ENCODE data around the gene HAUS1.

HAUS1 gene

DNA sequence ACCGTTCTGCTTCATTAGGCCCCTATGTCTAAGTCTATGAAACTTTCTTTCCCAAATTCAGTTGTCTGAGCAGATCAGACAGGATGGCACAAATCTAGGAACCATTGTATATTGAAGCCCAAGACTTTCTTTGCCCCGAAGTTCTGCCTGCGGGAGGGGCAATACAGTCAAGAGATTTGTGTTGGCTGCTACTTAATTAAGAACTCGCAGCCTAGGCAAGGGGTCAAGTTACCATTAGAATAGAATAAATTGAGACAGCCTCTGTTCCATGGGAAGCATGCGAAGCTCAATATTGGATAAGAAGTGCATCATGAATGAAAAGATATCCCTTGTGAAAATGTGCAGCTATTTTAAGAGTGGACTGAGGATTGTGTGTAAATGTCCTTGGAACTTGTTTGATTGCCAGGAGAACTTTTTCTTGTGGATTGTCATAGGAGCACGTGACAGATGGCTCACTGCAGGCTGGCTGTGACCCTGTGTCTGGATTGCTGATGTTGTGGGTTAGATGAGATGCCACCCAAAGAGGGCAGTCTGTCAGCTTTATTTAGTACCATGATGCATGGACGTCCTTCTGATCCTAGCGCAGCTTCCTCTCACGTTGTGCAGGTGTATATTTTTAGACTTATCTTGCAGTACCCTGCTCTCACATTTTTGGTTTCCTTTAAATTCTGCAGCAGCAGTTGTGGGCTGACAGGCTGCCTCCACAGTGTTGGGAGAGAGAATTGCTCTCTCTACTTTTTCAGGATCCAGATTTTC is 30.9 kb downstream of the HAUS1 start:
- no peak overlapping the region for H3K27ac ChIP-seq (ENCODE audit: low read length)
- H3K9ac ChIP-seq (ENCODE audit: low read length), result no peak overlapping the region
- H3K4me1 ChIP-seq (ENCODE audit: control insufficient read depth, low read depth, low read length), result peaks cover 7% of the 10 kb centered on the region
- H3K4me3 ChIP-seq (ENCODE audit: low read length), result no peak overlapping the region
- peaks cover under 1% of the 10 kb centered on the region for H3K36me3 ChIP-seq (ENCODE audit: control insufficient read depth, low read depth, low read length)
- H3K9me3 ChIP-seq (ENCODE audit: control insufficient read depth, low read depth, low read length), result no peaks in the 10 kb centered on the region
- no peaks in the 10 kb centered on the region for H3K27me3 ChIP-seq (ENCODE audit: control insufficient read depth, insufficient read depth, low read length)

GRCh38 chr18:46140173-46140572 is 36.0 kb downstream of the HAUS1 start:
- Histone ChIP-seq H3K27ac (ENCODE audit: low read length) (no peak overlapping the region), H3K4me1 (ENCODE audit: control insufficient read depth, low read depth, low read length) (peaks cover 7% of the 10 kb centered on the region), H3K4me3 (ENCODE audit: low read length) (no peak overlapping the region), H3K36me3 (ENCODE audit: control insufficient read depth, low read depth, low read length) (no peaks in the 10 kb centered on the region), H3K9ac (ENCODE audit: low read length) (no peak overlapping the region), H3K27me3 (ENCODE audit: control insufficient read depth, insufficient read depth, low read length) (no peaks in the 10 kb centered on the region), H3K9me3 (ENCODE audit: control insufficient read depth, low read depth, low read length) (no peaks in the 10 kb centered on the region)

DNA sequence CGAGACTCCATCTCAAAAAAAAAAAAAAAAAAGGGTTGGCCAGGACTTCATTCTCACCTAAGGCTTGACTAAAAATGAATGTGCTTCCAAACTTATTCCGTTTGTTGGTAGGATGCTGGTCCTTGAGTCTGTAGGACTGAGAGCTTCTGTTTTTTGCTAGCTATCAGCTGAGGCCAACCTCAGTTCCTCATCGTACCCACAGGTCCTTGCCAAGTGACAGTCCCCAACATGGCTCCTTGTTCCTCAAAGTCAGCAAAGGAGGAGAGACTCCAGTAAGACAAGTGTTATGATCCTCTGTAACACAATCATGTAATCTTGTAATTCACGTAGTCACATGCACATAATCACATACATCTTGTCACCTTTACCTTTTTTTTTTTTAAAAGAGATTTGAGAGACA is 37.0 kb downstream of the HAUS1 start:
- H3K9me3 ChIP-seq (ENCODE audit: control insufficient read depth, low read depth, low read length), result no peaks in the 10 kb centered on the region
- H3K4me3 ChIP-seq (ENCODE audit: low read length), result no peak overlapping the region
- H3K4me1 ChIP-seq (ENCODE audit: control insufficient read depth, low read depth, low read length), result peaks cover 7% of the 10 kb centered on the region
- H3K9ac ChIP-seq (ENCODE audit: low read length), result no peak overlapping the region
- H3K27me3 ChIP-seq (ENCODE audit: control insufficient read depth, insufficient read depth, low read length), result no peaks in the 10 kb centered on the region
- H3K36me3 ChIP-seq (ENCODE audit: control insufficient read depth, low read depth, low read length), result no peaks in the 10 kb centered on the region
- no peak overlapping the region for H3K27ac ChIP-seq (ENCODE audit: low read length)

DNA sequence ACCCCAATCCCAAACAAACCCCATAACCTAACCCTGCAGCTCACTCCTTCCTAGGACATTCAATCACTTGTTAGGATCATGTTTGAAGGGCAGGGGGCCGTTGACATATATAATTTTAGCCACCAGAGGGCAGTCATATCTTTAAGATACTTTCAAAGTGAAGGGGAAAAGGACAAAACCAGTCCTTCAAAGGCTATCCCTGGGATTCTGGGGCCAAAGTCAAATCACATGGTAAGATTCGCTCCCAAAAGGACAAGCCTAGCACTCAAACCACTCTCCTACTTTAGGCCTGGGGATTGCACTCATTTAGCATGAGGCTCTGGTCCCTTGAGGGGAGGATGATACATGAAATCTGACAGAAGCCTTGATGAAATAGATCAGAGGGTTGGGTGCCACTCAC is 44.6 kb downstream of the HAUS1 start:
- H3K9me3 ChIP-seq (ENCODE audit: control insufficient read depth, low read depth, low read length), result no peaks in the 10 kb centered on the region
- H3K36me3 ChIP-seq (ENCODE audit: control insufficient read depth, low read depth, low read length), result no peaks in the 10 kb centered on the region
- H3K27ac ChIP-seq (ENCODE audit: low read length), result no peak overlapping the region
- H3K4me3 ChIP-seq (ENCODE audit: low read length), result no peak overlapping the region
- H3K9ac ChIP-seq (ENCODE audit: low read length), result no peak overlapping the region
- H3K4me1 ChIP-seq (ENCODE audit: control insufficient read depth, low read depth, low read length), result peaks cover 13% of the 10 kb centered on the region
- H3K27me3 ChIP-seq (ENCODE audit: control insufficient read depth, insufficient read depth, low read length), result no peaks in the 10 kb centered on the region

DNA sequence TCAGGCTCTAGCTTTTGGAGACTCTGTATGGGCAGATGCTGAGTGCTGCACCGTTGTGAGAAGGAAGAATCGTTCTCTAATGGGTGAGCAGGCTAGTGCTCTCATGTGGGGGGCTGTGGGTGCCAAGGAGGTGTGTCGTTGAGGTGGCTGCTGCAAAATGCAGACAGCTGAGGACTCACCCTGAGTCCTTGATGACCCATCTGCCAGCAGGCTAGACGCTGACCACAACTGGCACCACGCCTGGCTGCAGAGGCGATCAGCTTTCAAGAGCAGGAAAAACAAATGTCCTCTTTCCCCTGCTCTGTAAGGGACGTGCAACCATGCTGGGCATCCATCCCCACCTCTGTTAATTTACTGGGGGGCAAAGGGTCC is 48.2 kb downstream of the HAUS1 start:
- peaks cover 13% of the 10 kb centered on the region for H3K4me1 ChIP-seq (ENCODE audit: control insufficient read depth, low read depth, low read length)
- H3K9ac ChIP-seq (ENCODE audit: low read length), result no peak overlapping the region
- H3K36me3 ChIP-seq (ENCODE audit: control insufficient read depth, low read depth, low read length), result no peaks in the 10 kb centered on the region
- H3K9me3 ChIP-seq (ENCODE audit: control insufficient read depth, low read depth, low read length), result no peaks in the 10 kb centered on the region
- peak overlapping the region; percentile 36 for H3K4me3 ChIP-seq (ENCODE audit: low read length)
- no peaks in the 10 kb centered on the region for H3K27me3 ChIP-seq (ENCODE audit: control insufficient read depth, insufficient read depth, low read length)
- H3K27ac ChIP-seq (ENCODE audit: low read length), result no peak overlapping the region

DNA sequence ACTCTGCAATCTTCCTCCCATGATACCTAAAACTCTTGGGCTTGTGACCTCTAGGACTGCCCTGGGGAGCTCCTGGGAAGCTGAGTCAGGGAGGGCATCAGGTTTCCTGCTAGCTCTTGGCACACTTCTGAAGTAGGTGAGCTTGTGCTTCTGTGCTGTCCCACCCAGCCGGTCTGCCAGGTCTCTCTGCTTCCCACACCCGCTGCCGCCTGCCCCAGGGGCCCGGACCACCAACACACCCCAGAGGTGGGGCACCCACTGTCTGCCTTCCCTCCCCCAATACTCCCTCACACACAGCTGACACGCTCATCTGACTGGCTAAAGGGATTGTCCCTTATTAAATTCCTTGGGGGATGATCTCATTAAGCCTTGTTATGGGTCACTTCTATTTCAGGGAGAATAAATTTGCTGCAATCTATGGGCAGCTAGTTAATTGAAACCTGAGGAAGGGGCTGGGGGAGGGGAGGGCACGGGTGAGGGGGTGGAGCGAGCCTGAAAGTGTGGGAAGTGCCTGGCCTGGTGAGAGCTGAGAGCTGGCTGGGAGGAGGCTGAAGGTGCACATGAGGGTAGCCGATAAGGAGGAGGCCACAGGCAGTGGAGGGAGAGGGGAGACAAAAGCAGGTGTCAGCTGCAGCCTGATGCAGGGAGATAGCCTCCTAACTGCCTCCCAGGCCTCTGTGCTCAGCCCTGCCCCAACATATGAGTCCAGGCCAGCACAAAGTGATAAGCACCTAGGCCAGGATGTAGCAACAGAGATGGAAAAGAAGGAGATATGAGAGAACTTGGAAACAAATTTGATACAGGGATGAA is 48.8 kb downstream of the HAUS1 start:
- Histone ChIP-seq H3K4me3 (ENCODE audit: low read length) (peak overlapping the region; percentile 36), H3K27ac (ENCODE audit: low read length) (no peak overlapping the region), H3K36me3 (ENCODE audit: control insufficient read depth, low read depth, low read length) (no peaks in the 10 kb centered on the region), H3K9me3 (ENCODE audit: control insufficient read depth, low read depth, low read length) (no peaks in the 10 kb centered on the region), H3K27me3 (ENCODE audit: control insufficient read depth, insufficient read depth, low read length) (no peaks in the 10 kb centered on the region), H3K9ac (ENCODE audit: low read length) (no peak overlapping the region), H3K4me1 (ENCODE audit: control insufficient read depth, low read depth, low read length) (peaks cover 13% of the 10 kb centered on the region)

DNA sequence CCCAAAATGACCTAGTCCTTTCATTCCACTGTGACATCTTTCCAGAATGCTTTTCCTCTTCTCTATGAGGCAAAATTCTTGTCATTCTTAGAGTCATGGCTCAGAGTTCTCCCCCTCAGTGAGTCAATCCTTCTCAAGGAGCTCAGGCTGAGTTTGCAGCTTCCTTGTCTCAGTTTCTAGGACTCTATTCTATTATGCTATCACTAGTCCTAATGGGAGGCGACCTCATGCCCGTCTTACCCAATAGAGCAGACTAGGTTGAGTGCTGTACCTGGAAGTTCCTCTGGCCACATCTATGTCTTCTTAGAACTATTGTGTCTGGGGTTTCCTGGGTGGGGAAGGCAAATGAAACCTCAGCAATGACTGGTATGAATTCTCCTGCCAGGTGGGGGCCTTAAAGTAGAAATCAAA is 51.5 kb downstream of the HAUS1 start:
- Histone ChIP-seq H3K4me3 (ENCODE audit: low read length) (no peak overlapping the region), H3K9me3 (ENCODE audit: control insufficient read depth, low read depth, low read length) (no peaks in the 10 kb centered on the region), H3K36me3 (ENCODE audit: control insufficient read depth, low read depth, low read length) (no peaks in the 10 kb centered on the region), H3K9ac (ENCODE audit: low read length) (no peak overlapping the region), H3K27ac (ENCODE audit: low read length) (no peak overlapping the region), H3K27me3 (ENCODE audit: control insufficient read depth, insufficient read depth, low read length) (no peaks in the 10 kb centered on the region), H3K4me1 (ENCODE audit: control insufficient read depth, low read depth, low read length) (peaks cover 13% of the 10 kb centered on the region)

DNA sequence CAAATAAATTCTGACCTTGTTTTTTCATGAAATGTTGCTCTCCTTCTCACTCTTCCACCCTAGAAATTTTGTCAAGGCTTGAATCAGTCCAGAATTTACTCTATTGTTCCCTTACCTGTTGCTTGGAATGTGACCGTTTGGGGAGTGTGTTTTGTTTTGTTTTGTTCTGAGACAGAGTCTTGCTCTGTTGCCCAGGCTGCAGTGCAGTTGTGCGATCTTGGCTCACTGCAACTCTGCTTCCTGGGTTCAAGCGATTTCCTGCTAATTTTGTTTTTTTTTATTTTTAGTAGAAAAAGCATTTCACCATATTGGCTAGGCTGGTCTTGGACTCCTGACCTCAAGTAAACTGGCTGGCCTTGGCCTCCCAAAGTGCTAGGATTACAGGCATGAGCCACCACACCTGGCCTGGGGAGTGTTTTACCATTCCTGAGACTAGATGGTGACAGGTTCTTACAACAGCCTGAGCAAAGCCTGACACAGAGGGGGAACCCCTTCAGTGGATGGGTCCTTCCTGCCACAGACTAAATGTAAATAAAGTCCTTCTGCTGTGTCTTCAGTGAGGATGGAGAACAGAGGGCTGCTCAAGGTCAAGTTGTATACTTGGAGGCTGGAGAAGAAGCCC is 52.0 kb downstream of the HAUS1 start:
- Histone ChIP-seq H3K27ac (ENCODE audit: low read length) (no peak overlapping the region), H3K4me3 (ENCODE audit: low read length) (no peak overlapping the region)

GRCh38 chr18:46156843-46157242 is 52.7 kb downstream of the HAUS1 start:
- no peaks in the 10 kb centered on the region for H3K36me3 ChIP-seq (ENCODE audit: control insufficient read depth, low read depth, low read length)
- H3K9ac ChIP-seq (ENCODE audit: low read length), result no peak overlapping the region
- H3K4me1 ChIP-seq (ENCODE audit: control insufficient read depth, low read depth, low read length), result peaks cover 13% of the 10 kb centered on the region
- H3K27ac ChIP-seq (ENCODE audit: low read length), result no peak overlapping the region
- H3K27me3 ChIP-seq (ENCODE audit: control insufficient read depth, insufficient read depth, low read length), result no peaks in the 10 kb centered on the region
- H3K4me3 ChIP-seq (ENCODE audit: low read length), result no peak overlapping the region
- H3K9me3 ChIP-seq (ENCODE audit: control insufficient read depth, low read depth, low read length), result no peaks in the 10 kb centered on the region

More for the DNA sequence above, 52.0 kb downstream of the HAUS1 start:
- H3K4me1 ChIP-seq (ENCODE audit: control insufficient read depth, low read depth, low read length), result peaks cover 13% of the 10 kb centered on the region
- H3K9me3 ChIP-seq (ENCODE audit: control insufficient read depth, low read depth, low read length), result no peaks in the 10 kb centered on the region
- H3K27me3 ChIP-seq (ENCODE audit: control insufficient read depth, insufficient read depth, low read length), result no peaks in the 10 kb centered on the region
- no peak overlapping the region for H3K9ac ChIP-seq (ENCODE audit: low read length)
- H3K36me3 ChIP-seq (ENCODE audit: control insufficient read depth, low read depth, low read length), result no peaks in the 10 kb centered on the region

- Histone ChIP-seq H3K4me1 (ENCODE audit: control insufficient read depth, low read depth, low read length) (peaks cover 1% of the 10 kb centered on the region), H3K36me3 (ENCODE audit: control insufficient read depth, low read depth, low read length) (no peaks in the 10 kb centered on the region), H3K9ac (ENCODE audit: low read length) (no peak overlapping the region), H3K27ac (ENCODE audit: low read length) (no peak overlapping the region), H3K9me3 (ENCODE audit: control insufficient read depth, low read depth, low read length) (no peaks in the 10 kb centered on the region), H3K4me3 (ENCODE audit: low read length) (no peak overlapping the region), H3K27me3 (ENCODE audit: control insufficient read depth, insufficient read depth, low read length) (no peaks in the 10 kb centered on the region)
Measured at GRCh38 chr18:46158499-46158898, 54.3 kb downstream of the HAUS1 start.

GRCh38 chr18:46160050-46160798 is 56.0 kb downstream of the HAUS1 start:
- no peak overlapping the region for H3K9ac ChIP-seq (ENCODE audit: low read length)
- no peaks in the 10 kb centered on the region for H3K36me3 ChIP-seq (ENCODE audit: control insufficient read depth, low read depth, low read length)
- no peaks in the 10 kb centered on the region for H3K4me1 ChIP-seq (ENCODE audit: control insufficient read depth, low read depth, low read length)
- no peaks in the 10 kb centered on the region for H3K27me3 ChIP-seq (ENCODE audit: control insufficient read depth, insufficient read depth, low read length)
- H3K9me3 ChIP-seq (ENCODE audit: control insufficient read depth, low read depth, low read length), result no peaks in the 10 kb centered on the region
- H3K4me3 ChIP-seq (ENCODE audit: low read length), result no peak overlapping the region
- H3K27ac ChIP-seq (ENCODE audit: low read length), result no peak overlapping the region
